Astrocyte (in vitro differentiated cells and primary cell): Measurements from ENCODE around the gene KCNQ1. TPM values are rescaled to one million over a fixed set of nuclear protein-coding genes. Genes with fewer than 3 reads are reported as not detected.

Experiments
- DNase-seq: peaks from one replicate; pipeline ENCODE4 v3.0.0-alpha.2; 2010; ENCODE audit warnings: low read depth
- FAIRE-seq: peaks from 2 replicates; lab custom pipeline; 2011; peaks lifted over from hg19 to GRCh38; lab: Jason Lieb, UNC
- H2AFZ ChIP-seq: 2 replicates; pipeline ENCODE4 v1.6.0; 2012; ENCODE audit warnings: low read depth, low read length, inconsistent platforms
- H3K27ac ChIP-seq: 2 replicates; pipeline ENCODE4 v1.5.1; 2011; ENCODE audit warnings: low read depth, low read length, inconsistent platforms
- H3K27me3 ChIP-seq: 2 replicates; pipeline ENCODE4 v1.6.0; 2011; ENCODE audit warnings: low read length, inconsistent platforms; ENCODE audit not compliant: insufficient read depth
- H3K36me3 ChIP-seq: 2 replicates; pipeline ENCODE4 v1.5.1; 2011; ENCODE audit warnings: low read length, inconsistent platforms; ENCODE audit not compliant: insufficient read depth
- H3K4me1 ChIP-seq: 2 replicates; pipeline ENCODE4 v1.5.1; 2011; ENCODE audit warnings: low read length, inconsistent platforms; ENCODE audit not compliant: insufficient read depth
- H3K4me2 ChIP-seq: 2 replicates; pipeline ENCODE4 v1.6.0; 2012; ENCODE audit warnings: low read length, inconsistent platforms
- H3K4me3 ChIP-seq: 2 replicates; pipeline ENCODE4 v1.5.1; 2011; ENCODE audit warnings: low read depth, mild to moderate bottlenecking, low read length, inconsistent platforms; ENCODE audit not compliant: insufficient read depth
- H3K79me2 ChIP-seq: 2 replicates; pipeline ENCODE4 v1.6.0; 2012; ENCODE audit warnings: mild to moderate bottlenecking, low read length, inconsistent platforms; ENCODE audit not compliant: insufficient read depth
- H3K9ac ChIP-seq: 2 replicates; pipeline ENCODE4 v1.6.0; 2012; ENCODE audit warnings: mild to moderate bottlenecking, low read length, inconsistent platforms
- H3K9me3 ChIP-seq: 2 replicates; pipeline ENCODE4 v1.5.1; 2012; ENCODE audit warnings: low read depth, mild to moderate bottlenecking, low read length, inconsistent platforms; ENCODE audit not compliant: insufficient read depth
- H4K20me1 ChIP-seq: 2 replicates; pipeline ENCODE4 v1.6.0; 2012; ENCODE audit warnings: low read length, inconsistent platforms; ENCODE audit not compliant: insufficient read depth
- H3K27ac Mint-ChIP-seq: one replicate; pipeline ENCODE4 v1.8.0; 2021; ENCODE audit warnings: mild to moderate bottlenecking, mixed read lengths; ENCODE audit not compliant: unreplicated experiment
- H3K27me3 Mint-ChIP-seq: one replicate; pipeline ENCODE4 v1.8.0; 2021; ENCODE audit warnings: low read depth, mixed read lengths; ENCODE audit not compliant: unreplicated experiment
- H3K36me3 Mint-ChIP-seq: one replicate; pipeline ENCODE4 v1.8.0; 2021; ENCODE audit warnings: low read depth, mixed read lengths; ENCODE audit not compliant: unreplicated experiment
- H3K4me1 Mint-ChIP-seq: one replicate; pipeline ENCODE4 v1.8.0; 2021; ENCODE audit warnings: low read depth, mixed read lengths; ENCODE audit not compliant: unreplicated experiment
- H3K4me3 Mint-ChIP-seq: one replicate; pipeline ENCODE4 v1.8.0; 2021; ENCODE audit warnings: mild to moderate bottlenecking, moderate library complexity, mixed read lengths; ENCODE audit not compliant: unreplicated experiment
- H3K9me3 Mint-ChIP-seq: one replicate; pipeline ENCODE4 v1.8.0; 2021; ENCODE audit warnings: mild to moderate bottlenecking, mixed read lengths; ENCODE audit not compliant: unreplicated experiment
- CTCF ChIP-seq: IDR thresholded peaks from 2 replicates; pipeline ENCODE4 v1.5.1; 2011; ENCODE audit warnings: low read depth, mild to moderate bottlenecking, inconsistent platforms, low read length, moderate library complexity; ENCODE audit not compliant: insufficient read depth
- EZH2 ChIP-seq: IDR thresholded peaks from 2 replicates; pipeline ENCODE4 v1.6.1; 2012; ENCODE audit warnings: mild to moderate bottlenecking, low read length, inconsistent platforms; ENCODE audit not compliant: insufficient read depth
- total RNA-seq: library from RNA; stranded (reverse); gene quantifications from 2 replicates; pipeline ENCODE4 v1.2.1, GENCODE V29; 2021

The KCNQ1 gene
- total RNA-seq, 1 donor from 2014 or later: not detected

GRCh38 chr11:2813968-2814367, 369.2 kb downstream of the KCNQ1 start:
- peaks cover 14% of the 10 kb centered on the region for H3K9me3 ChIP-seq

GRCh38 chr11:2814751-2815150, 369.9 kb downstream of the KCNQ1 start:
- H3K36me3 ChIP-seq: no peaks in the 10 kb centered on the region
- Mint-ChIP-seq H3K27ac (no peak overlapping the region), H3K27me3 (peaks cover 51% of the 10 kb centered on the region), H3K4me3 (no peak overlapping the region), H3K9me3 (peaks cover 28% of the 10 kb centered on the region), H3K36me3 (no peaks in the 10 kb centered on the region), H3K4me1 (peaks cover 4% of the 10 kb centered on the region)
- H3K4me2 ChIP-seq: no peak overlapping the region
- H3K79me2 ChIP-seq: no peaks in the 10 kb centered on the region
- peaks cover 16% of the 10 kb centered on the region for H3K9me3 ChIP-seq
- DNase-seq: no peak
- no peak for FAIRE-seq
- H2AFZ ChIP-seq: no peak overlapping the region
- H3K9ac ChIP-seq: no peak overlapping the region
- no peak overlapping the region for H3K4me3 ChIP-seq
- H3K4me1 ChIP-seq: peaks cover 15% of the 10 kb centered on the region
- TF ChIP-seq CTCF (no peak), EZH2 (no peak)
- no peaks in the 10 kb centered on the region for H4K20me1 ChIP-seq
- H3K27ac ChIP-seq: no peak overlapping the region
- H3K27me3 ChIP-seq: peaks cover 3% of the 10 kb centered on the region

More at GRCh38 chr11:2813968-2814367, 369.2 kb downstream of the KCNQ1 start:
- FAIRE-seq: no peak
- Mint-ChIP-seq H3K4me3 (no peak overlapping the region), H3K27ac (no peak overlapping the region), H3K9me3 (peaks cover 28% of the 10 kb centered on the region), H3K36me3 (no peaks in the 10 kb centered on the region), H3K4me1 (peaks cover 4% of the 10 kb centered on the region), H3K27me3 (peaks cover 57% of the 10 kb centered on the region)
- no peak overlapping the region for H3K4me3 ChIP-seq
- H4K20me1 ChIP-seq: no peaks in the 10 kb centered on the region
- peaks cover 3% of the 10 kb centered on the region for H3K27me3 ChIP-seq
- no peak overlapping the region for H2AFZ ChIP-seq
- TF ChIP-seq EZH2: no peak
- H3K79me2 ChIP-seq: no peaks in the 10 kb centered on the region
- H3K4me1 ChIP-seq: peaks cover 15% of the 10 kb centered on the region
- no peak overlapping the region for H3K9ac ChIP-seq
- H3K27ac ChIP-seq: no peak overlapping the region
- no peaks in the 10 kb centered on the region for H3K36me3 ChIP-seq
- DNase-seq: no peak
- no peak overlapping the region for H3K4me2 ChIP-seq

- Mint-ChIP-seq H3K27me3 (peaks cover 39% of the 10 kb centered on the region), H3K36me3 (no peaks in the 10 kb centered on the region), H3K27ac (peak overlapping the region; percentile 27), H3K4me1 (peaks cover 4% of the 10 kb centered on the region), H3K9me3 (peaks cover 30% of the 10 kb centered on the region), H3K4me3 (no peak overlapping the region)
- H3K9me3 ChIP-seq: peaks cover 15% of the 10 kb centered on the region
- no peak overlapping the region for H2AFZ ChIP-seq
- DNase-seq (no peak), FAIRE-seq (no peak)
- peaks cover 3% of the 10 kb centered on the region for H3K27me3 ChIP-seq
- no peak overlapping the region for H3K9ac ChIP-seq
- H3K4me2 ChIP-seq: no peak overlapping the region
- H3K4me3 ChIP-seq: no peak overlapping the region
- TF ChIP-seq CTCF: no peak
- no peak for TF ChIP-seq EZH2
- H3K4me1 ChIP-seq: peaks cover 15% of the 10 kb centered on the region
- no peaks in the 10 kb centered on the region for H3K36me3 ChIP-seq
- H4K20me1 ChIP-seq: no peaks in the 10 kb centered on the region
- H3K79me2 ChIP-seq: no peaks in the 10 kb centered on the region
- no peak overlapping the region for H3K27ac ChIP-seq
Measured at GRCh38 chr11:2815762-2816496, 371.1 kb downstream of the KCNQ1 start.
